Right cardiac atrium (tissue), 5 donors: Measurements from ENCODE around the gene PPP2R2B. TPM values are rescaled to one million over a fixed set of nuclear protein-coding genes. Genes with fewer than 3 reads are reported as not detected.

Experiments used
- ATAC-seq, 2 donors: fragments of 200-7000 bp; cut with Tn5 transposase; one replicate each; pipeline versions ENCODE4 v1.8.0 to v1.9.1; 2020; ENCODE audit warnings: moderate library complexity in 2 of 2, mild to moderate bottlenecking in 1 of 2
- DNase-seq, 3 donors: peaks; one replicate each; pipeline ENCODE4 v3.0.0-alpha.2; 2020
- H3K27ac ChIP-seq: one replicate; pipeline ENCODE4 v1.5.1; 2013; ENCODE audit warnings: mild to moderate bottlenecking, low read length, control low read depth, moderate library complexity
- H3K27me3 ChIP-seq: one replicate; pipeline ENCODE4 v1.6.1; 2013; ENCODE audit not compliant: control insufficient read depth, insufficient read depth
- H3K4me1 ChIP-seq: one replicate; pipeline ENCODE4 v1.6.1; 2013; ENCODE audit warnings: low read length; ENCODE audit not compliant: control insufficient read depth, insufficient read depth
- H3K4me3 ChIP-seq: one replicate; pipeline ENCODE4 v1.5.1; 2013; ENCODE audit warnings: low read length, control low read depth
- H3K9me3 ChIP-seq: one replicate; pipeline ENCODE4 v1.6.1; 2013; ENCODE audit warnings: low read length; ENCODE audit not compliant: control insufficient read depth
- WGBS: extraction: QIAGEN DNeasy Blood & Tissue Kit; methylation state at CpG from one replicate; pipeline ENCODE4 v1.1.7; 2013; 5-methylcytosine and 5-hydroxymethylcytosine counted together
- intact Hi-C, 4 donors: fragments of 100-400 bp; cut with DNase I; formaldehyde crosslinking; loops; one replicate each; pipeline versions ENCODE4 v1.11.0 to v1.14.0; 2022 to 2023
- polyA plus RNA-seq: library from polyadenylated mRNA; stranded (reverse); fragments of 200-250 nt; gene quantifications from one replicate; pipeline ENCODE4 v1.2.3, GENCODE V29; 2013
- total RNA-seq, 4 donors: library from RNA; stranded (reverse); fragmentation: NEBNext Ultra II Directional; extraction: Animal tissue kit (Norgen Biotek cat#: 25700); gene quantifications; one replicate each; pipeline ENCODE4 v1.2.1, GENCODE V29; 2021
- donor health status: healthy with polysubstance abuse.
- donor health status: DM: no; HTN: yes; CAD: no.
- donor health status: DM: no; HTN: no; CAD: no.
- donor health status: DM: no; HTN: yes; CAD: no; lungs with severe emphysema.
- donor health status: DM: yes; HTN: yes; CAD: no.

Gene PPP2R2B
- total and polyA plus RNA-seq, 5 donors, result 3.0 to 9.0 (median 3.5) TPM

- H3K27me3 ChIP-seq, result no peaks in the 10 kb centered on the region
- no peak overlapping the region for H3K4me3 ChIP-seq
- intact Hi-C loops, result no loop called here
- WGBS, result 68% methylated on average over 10 of the region's 10 CpGs
- no peaks in the 10 kb centered on the region for H3K4me1 ChIP-seq
- ATAC-seq, result no peak
- H3K9me3 ChIP-seq, result no peaks in the 10 kb centered on the region
- no peak overlapping the region for H3K27ac ChIP-seq
- DNase-seq, result no peak
Measured at GRCh38 chr5:146779211-146779869, 99.2 kb downstream of the PPP2R2B start.

- no peak overlapping the region for H3K4me3 ChIP-seq
- intact Hi-C loops, result no loop called here
- H3K27ac ChIP-seq, result no peak overlapping the region
- ATAC-seq (no peak), DNase-seq (no peak)
- WGBS, result 43% methylated on average over 3 of the region's 3 CpGs
- H3K4me1 ChIP-seq, result no peaks in the 10 kb centered on the region
- no peaks in the 10 kb centered on the region for H3K27me3 ChIP-seq
- H3K9me3 ChIP-seq, result no peaks in the 10 kb centered on the region
Measured at GRCh38 chr5:146778795-146779194, 99.8 kb downstream of the PPP2R2B start.

- Histone ChIP-seq H3K4me1 (no peaks in the 10 kb centered on the region), H3K4me3 (no peak overlapping the region), H3K9me3 (no peaks in the 10 kb centered on the region), H3K27ac (no peak overlapping the region), H3K27me3 (no peaks in the 10 kb centered on the region)
- intact Hi-C loops, result no loop called here
- ATAC-seq, result no peak
- no peak for DNase-seq
Measured at GRCh38 chr5:146778261-146778660, 100.3 kb downstream of the PPP2R2B start.

DNA sequence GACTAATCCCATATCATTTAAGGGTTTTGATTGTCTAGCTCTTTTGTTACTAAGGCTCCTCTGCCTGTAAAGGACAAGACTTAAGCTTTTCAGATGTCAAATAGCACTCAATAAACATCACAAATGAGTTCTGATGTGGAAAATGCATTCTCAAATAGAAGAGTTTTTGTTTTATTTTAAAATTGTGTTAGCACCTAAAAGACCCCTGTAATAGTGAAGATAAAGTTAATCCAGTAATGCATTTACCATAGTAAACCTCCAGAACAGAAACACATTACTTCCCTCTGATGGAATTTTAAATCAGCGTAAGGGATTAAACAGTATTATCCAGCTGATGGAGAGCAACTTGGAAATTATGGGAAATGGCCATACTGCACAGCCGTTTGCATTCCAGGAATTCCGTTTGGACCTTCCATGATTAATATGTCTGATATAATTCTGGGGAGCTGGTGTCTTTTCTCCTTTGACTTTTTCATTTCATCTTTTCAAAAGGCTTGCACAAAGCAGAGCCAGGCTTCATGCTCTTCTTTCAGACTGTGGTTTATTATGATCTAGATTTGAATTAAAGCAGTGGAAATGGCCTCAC is 105.6 kb downstream of the PPP2R2B start:
- Histone ChIP-seq H3K4me1 (no peaks in the 10 kb centered on the region), H3K4me3 (no peak overlapping the region), H3K27ac (no peak overlapping the region), H3K27me3 (no peaks in the 10 kb centered on the region), H3K9me3 (no peaks in the 10 kb centered on the region)
- ATAC-seq (no peak), DNase-seq (no peak)
- intact Hi-C loops, result no loop called here
- 54% methylated on average over 3 of the region's 3 CpGs for WGBS

DNA sequence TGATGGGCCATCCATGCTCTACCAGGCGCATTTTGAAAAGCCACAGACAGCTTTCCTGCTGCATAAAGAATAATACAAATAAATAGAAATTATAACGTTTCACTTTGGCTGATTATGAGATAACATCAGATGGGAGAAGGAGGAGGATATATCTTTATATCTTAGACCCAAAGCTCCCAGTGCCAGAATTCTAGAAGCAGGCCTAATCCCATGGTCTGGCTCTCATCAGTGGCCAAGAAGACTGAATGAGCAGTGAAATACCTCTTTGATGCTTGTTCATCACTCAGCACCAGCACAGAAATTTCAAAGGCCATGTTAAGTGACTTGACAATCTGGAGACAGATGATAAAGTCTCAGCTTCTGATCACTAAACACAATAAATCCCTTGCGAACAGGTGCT is 107.6 kb downstream of the PPP2R2B start:
- 50% methylated on average over 3 of the region's 3 CpGs for WGBS
- no peaks in the 10 kb centered on the region for H3K9me3 ChIP-seq
- no peak overlapping the region for H3K27ac ChIP-seq
- intact Hi-C loops, result no loop called here
- ATAC-seq (no peak), DNase-seq (no peak)
- no peak overlapping the region for H3K4me3 ChIP-seq
- H3K27me3 ChIP-seq, result no peaks in the 10 kb centered on the region
- no peaks in the 10 kb centered on the region for H3K4me1 ChIP-seq

- Histone ChIP-seq H3K27me3 (no peaks in the 10 kb centered on the region), H3K9me3 (no peaks in the 10 kb centered on the region), H3K27ac (no peak overlapping the region), H3K4me3 (no peak overlapping the region), H3K4me1 (no peaks in the 10 kb centered on the region)
- intact Hi-C loops, result no loop called here
- ATAC-seq, result peak in 1 of 2 donors; percentile 48
- no peak for DNase-seq
- 29% methylated on average over 2 of the region's 2 CpGs for WGBS
Measured at GRCh38 chr5:146770546-146770945, 108.0 kb downstream of the PPP2R2B start.

GRCh38 chr5:146767534-146767933 is 111.0 kb downstream of the PPP2R2B start:
- Histone ChIP-seq H3K27ac (no peak overlapping the region), H3K4me1 (no peaks in the 10 kb centered on the region), H3K4me3 (no peak overlapping the region), H3K27me3 (no peaks in the 10 kb centered on the region), H3K9me3 (no peaks in the 10 kb centered on the region)
- intact Hi-C loops, result no loop called here
- DNase-seq (no peak), ATAC-seq (no peak)
- WGBS, result 74% methylated on average over 3 of the region's 3 CpGs

GRCh38 chr5:146766013-146766412 is 112.5 kb downstream of the PPP2R2B start:
- 75% methylated on average over 1 of the region's 1 CpG for whole genome bisulfite sequencing
- no peaks in the 10 kb centered on the region for H3K9me3 ChIP-seq
- H3K4me3 ChIP-seq, result no peak overlapping the region
- no peak for ATAC-seq
- no peak for DNase-seq
- intact Hi-C loops, result no loop called here
- H3K27ac ChIP-seq, result no peak overlapping the region
- no peaks in the 10 kb centered on the region for H3K4me1 ChIP-seq
- H3K27me3 ChIP-seq, result no peaks in the 10 kb centered on the region

DNA sequence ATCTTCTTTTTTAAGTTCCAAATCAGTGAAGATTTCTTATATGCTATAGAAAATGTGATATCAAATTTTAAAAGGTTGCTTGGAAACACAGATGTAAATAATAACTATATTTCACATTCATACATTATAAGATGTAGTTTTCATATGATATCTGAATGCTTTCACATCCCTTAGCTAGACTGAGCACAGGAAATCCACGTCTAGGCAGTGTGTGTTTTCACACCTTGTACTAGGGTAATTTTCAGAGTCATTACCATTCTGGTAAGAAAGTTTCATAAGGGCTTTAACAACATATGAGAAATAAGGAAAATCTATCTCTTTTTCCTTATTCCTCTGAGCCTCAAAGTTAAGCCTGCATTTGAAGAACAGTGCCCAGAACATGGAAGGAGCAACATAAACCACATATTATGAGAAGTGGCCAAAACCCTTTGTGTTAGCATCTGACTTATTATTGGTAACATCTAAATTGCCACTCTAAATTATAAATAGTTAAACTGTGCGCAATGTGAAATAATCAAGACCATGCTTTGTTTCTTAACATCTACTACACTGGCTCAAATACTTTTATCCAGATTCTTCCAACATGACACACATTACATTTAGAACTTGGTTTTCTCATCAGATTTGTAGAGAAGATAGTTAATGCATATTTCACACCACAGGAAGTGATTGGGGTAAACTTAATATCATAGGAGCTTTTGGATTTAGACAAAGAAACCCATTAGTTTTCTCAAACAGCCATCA is 113.3 kb downstream of the PPP2R2B start:
- Histone ChIP-seq H3K27ac (no peak overlapping the region), H3K4me3 (no peak overlapping the region), H3K4me1 (no peaks in the 10 kb centered on the region), H3K27me3 (no peaks in the 10 kb centered on the region), H3K9me3 (no peaks in the 10 kb centered on the region)
- DNase-seq (no peak), ATAC-seq (no peak)
- 59% methylated on average over 2 of the region's 2 CpGs for WGBS
- intact Hi-C loops, result no loop called here

GRCh38 chr5:146762830-146763229 is 115.7 kb downstream of the PPP2R2B start:
- ATAC-seq (no peak), DNase-seq (no peak)
- Histone ChIP-seq H3K27me3 (no peaks in the 10 kb centered on the region), H3K4me1 (no peaks in the 10 kb centered on the region), H3K4me3 (no peak overlapping the region), H3K27ac (no peak overlapping the region), H3K9me3 (no peaks in the 10 kb centered on the region)
- intact Hi-C loops, result no loop called here
- WGBS, result 66% methylated on average over 5 of the region's 5 CpGs

DNA sequence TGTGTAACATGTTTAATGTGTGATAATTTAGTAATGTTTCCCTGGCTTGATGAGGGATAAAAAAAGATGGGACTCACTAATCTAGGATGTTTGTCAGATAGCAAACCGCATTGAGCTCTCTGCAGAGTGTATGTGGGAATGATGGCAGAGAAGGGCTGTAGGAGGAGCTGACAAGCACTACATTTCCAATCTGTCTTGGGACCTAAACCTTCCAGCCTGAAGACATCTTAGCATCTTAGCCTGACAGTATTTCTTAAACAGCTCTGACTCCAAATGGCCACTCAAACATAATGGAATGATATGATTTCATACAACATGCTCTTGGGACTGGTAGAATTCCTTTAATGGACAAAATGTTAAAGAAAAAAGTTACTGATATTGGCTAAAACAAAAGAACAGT is 116.7 kb downstream of the PPP2R2B start:
- intact Hi-C loops, result no loop called here
- Histone ChIP-seq H3K4me1 (no peaks in the 10 kb centered on the region), H3K27ac (no peak overlapping the region), H3K27me3 (no peaks in the 10 kb centered on the region), H3K4me3 (no peak overlapping the region), H3K9me3 (no peaks in the 10 kb centered on the region)
- DNase-seq (no peak), ATAC-seq (no peak)
- 38% methylated on average over 1 of the region's 1 CpG for WGBS
